22Rv1 (cell line): ENCODE measurements around the gene TCL1A.

Experiments
- CTCF ChIP-seq: fragments of 450-650 bp; IDR thresholded peaks from 2 replicates; pipeline ENCODE4 v1.5.1; 2017; ENCODE audit warnings: mild to moderate bottlenecking
- ZFX ChIP-seq: fragments of 450-650 bp; IDR thresholded peaks from 2 replicates; pipeline ENCODE4 v1.6.1; 2017; ENCODE audit warnings: antibody characterized with exemption, borderline replicate concordance

GRCh38 chr14:95710106-95710505 lies 3.8 kb downstream of the TCL1A start:
- TF ChIP-seq CTCF (no peak), ZFX (no peak)
